Choroid plexus epithelial cell (primary cell): ENCODE measurements around the gene RAB44.

Experiments used
- DNase-seq: peaks from one replicate; pipeline ENCODE4 v3.0.0-alpha.2; 2010; ENCODE audit warnings: low read depth
- H3K4me3 ChIP-seq: 2 replicates; pipeline ENCODE4 v1.5.1; 2011; ENCODE audit warnings: low read depth, mild to moderate bottlenecking, control low read depth, low read length, moderate library complexity
- CTCF ChIP-seq: conservative IDR thresholded peaks from 2 replicates; pipeline ENCODE4 v1.5.1; 2011; ENCODE audit warnings: low read depth, mild to moderate bottlenecking, control low read depth, inconsistent platforms, low read length, moderate library complexity

The RAB44 gene

GRCh38 chr6:36676141-36677058, 21.2 kb upstream of the RAB44 start:
- no peak overlapping the region for H3K4me3 ChIP-seq
- TF ChIP-seq CTCF, result no peak
- DNase-seq, result peak; percentile 57

- no peak overlapping the region for H3K4me3 ChIP-seq
- TF ChIP-seq CTCF, result no peak
- DNase-seq, result peak; percentile 42
These were observed 20.4 kb upstream of the RAB44 start for GRCh38 chr6:36677059-36677749.

GRCh38 chr6:36677753-36678487, 19.7 kb upstream of the RAB44 start:
- DNase-seq, result no peak
- H3K4me3 ChIP-seq, result peak overlapping the region; percentile 98
- TF ChIP-seq CTCF, result no peak

- peak; percentile 90 for DNase-seq
- peak within 1 kb of the TSS; percentile 98 for H3K4me3 ChIP-seq
- no peak for TF ChIP-seq CTCF
These were observed 19.1 kb upstream of the RAB44 start, which contains the start of gene CDKN1A for GRCh38 chr6:36678488-36679042. Gene CDKN1A (plus strand): TSS chr6:36678714. CDS start chr6:36684102, 5,388 bp downstream.

- TF ChIP-seq CTCF, result no peak
- DNase-seq, result peak; percentile 32
- H3K4me3 ChIP-seq, result peak overlapping the region; percentile 98
These were observed 18.4 kb upstream of the RAB44 start for GRCh38 chr6:36679043-36679833.
